OCI-LY7 (cell line): Measurements from ENCODE around the gene QRFP. TPM values are rescaled to one million over a fixed set of nuclear protein-coding genes. Genes with fewer than 3 reads are reported as not detected.
A peak's percentile ranks its signal among the peaks of the same experiment; 100 is the strongest.

Experiments
- BruUV-seq: library from RNA; stranded (reverse); fragments of 400-500 nt; replicated peaks from 2 replicates; lab custom pipeline; 2021; lab: Mats Ljungman, UMichigan
- CTCF ChIA-PET: fragments of 300-600 bp; sonication (Branson Sonifier 250); formaldehyde crosslinking; loops from one replicate; lab custom pipeline; 2022; ENCODE audit warnings: antibody characterized with exemption; ENCODE audit not compliant: unreplicated experiment; lab: Charles Lee
- POLR2A ChIA-PET: fragments of 300-600 bp; sonication (Branson Sonifier 250); formaldehyde crosslinking; loops from one replicate; lab custom pipeline; 2022; ENCODE audit warnings: antibody characterized with exemption; lab: Charles Lee
- DNase-seq: peaks from one replicate; pipeline ENCODE4 v3.0.0-alpha.2; 2015; ENCODE audit warnings: low spot score
- H2AFZ ChIP-seq: fragments of 200-600 bp; sonication (generic), shearing (Covaris generic); 2 replicates; pipeline ENCODE4 v1.6.1; 2014; ENCODE audit warnings: mild to moderate bottlenecking, antibody characterized with exemption, low read length, moderate library complexity
- H3K27ac ChIP-seq: fragments of 200-600 bp; sonication (generic); 2 replicates; pipeline ENCODE4 v1.5.1; 2014; ENCODE audit warnings: mixed run types, low read depth, mild to moderate bottlenecking, moderate library complexity, low read length, inconsistent platforms; ENCODE audit not compliant: poor library complexity, severe bottlenecking
- H3K36me3 ChIP-seq: fragments of 200-600 bp; sonication (generic); 2 replicates; pipeline ENCODE4 v1.6.1; 2014; ENCODE audit warnings: mild to moderate bottlenecking, antibody characterized with exemption, low read length, moderate library complexity, mixed read lengths; ENCODE audit not compliant: insufficient read depth
- H3K4me1 ChIP-seq: fragments of 200-600 bp; sonication (generic); 2 replicates; pipeline ENCODE4 v1.5.1; 2014; ENCODE audit warnings: mild to moderate bottlenecking, low read length; ENCODE audit not compliant: insufficient read depth, poor library complexity, severe bottlenecking
- H3K4me2 ChIP-seq: fragments of 200-600 bp; sonication (generic); 2 replicates; pipeline ENCODE4 v1.6.1; 2014; ENCODE audit warnings: mild to moderate bottlenecking, low read length
- H3K4me3 ChIP-seq: fragments of 200-600 bp; sonication (generic); 2 replicates; pipeline ENCODE4 v1.5.1; 2014; ENCODE audit warnings: mild to moderate bottlenecking, low read depth, low read length; ENCODE audit not compliant: poor library complexity, severe bottlenecking
- H3K79me2 ChIP-seq: fragments of 200-600 bp; sonication (generic); 2 replicates; pipeline ENCODE4 v1.6.1; 2016; ENCODE audit warnings: low read depth, mild to moderate bottlenecking, low read length, moderate library complexity, mixed read lengths; ENCODE audit not compliant: insufficient read depth
- H3K9me2 ChIP-seq: fragments of 200-600 bp; sonication (generic); 2 replicates; pipeline ENCODE4 v1.6.1; 2016; ENCODE audit warnings: mild to moderate bottlenecking, low read length, mixed read lengths; ENCODE audit not compliant: insufficient read depth
- H3K9me3 ChIP-seq: fragments of 200-600 bp; sonication (generic); 2 replicates; pipeline ENCODE4 v1.6.1; 2014; ENCODE audit warnings: mild to moderate bottlenecking, mixed run types, low read length, mixed read lengths
- H4K20me1 ChIP-seq: fragments of 200-600 bp; sonication (generic); 2 replicates; pipeline ENCODE4 v1.6.1; 2014; ENCODE audit warnings: mild to moderate bottlenecking, antibody characterized with exemption, low read length, moderate library complexity, mixed read lengths; ENCODE audit not compliant: insufficient read depth
- CTCF ChIP-seq: fragments of 200-600 bp; sonication (generic); conservative IDR thresholded peaks from 2 replicates; pipeline ENCODE4 v1.5.1; 2014; ENCODE audit warnings: mild to moderate bottlenecking, antibody characterized with exemption, low read length, moderate library complexity, mixed read lengths
- EZH2phosphoT487 ChIP-seq: fragments of 200-600 bp; sonication (generic); IDR thresholded peaks from 2 replicates; pipeline ENCODE4 v1.6.1; 2018; ENCODE audit warnings: low read depth, borderline replicate concordance, mild to moderate bottlenecking, mixed run types, antibody characterized with exemption, low read length, moderate library complexity, mixed read lengths
- intact Hi-C: fragments of 100-400 bp; cut with micrococcal nuclease; formaldehyde crosslinking; loops from one replicate; pipeline ENCODE4 v1.10.0; 2022; ENCODE audit not compliant: unreplicated experiment
- total RNA-seq, 2 experiments: library from RNA; depleted of rRNA in 1 of 2; stranded (reverse); fragments of >200 nt in 1 of 2; shearing (Covaris generic) in 1 of 2; gene quantifications; 2 replicates each; pipeline ENCODE4 v1.2.3, GENCODE V29; 2014 to 2022

QRFP gene
- total RNA-seq, 2 experiments from 2014 or later, result not detected

DNA sequence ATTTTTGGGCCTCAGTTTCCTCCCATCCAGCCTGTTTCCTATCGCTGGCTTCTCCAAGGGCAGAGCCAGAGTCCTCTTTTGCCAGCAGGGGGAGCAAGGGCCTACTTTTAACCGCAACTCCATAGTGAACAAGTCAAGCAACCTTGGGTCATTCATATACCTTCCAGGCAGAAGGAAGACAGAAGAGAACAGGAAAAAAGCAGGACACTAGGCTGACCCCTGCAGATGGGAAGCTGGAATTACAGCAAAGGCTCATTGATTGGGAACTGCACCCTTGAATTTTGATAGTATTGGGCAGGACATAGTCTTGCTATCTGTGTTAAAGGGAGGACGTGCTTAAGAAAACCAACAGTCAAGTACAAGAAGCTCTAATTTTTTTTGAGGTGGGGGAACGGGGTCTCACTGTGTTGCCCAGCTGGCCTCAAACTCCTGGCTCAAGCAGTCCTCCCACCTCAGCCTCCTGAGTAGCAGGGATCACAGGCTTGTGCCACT is 30.1 kb downstream of the QRFP start:
- BruUV-seq, result no TSS peak
- no peaks in the 10 kb centered on the region for H4K20me1 ChIP-seq
- H3K9me3 ChIP-seq, result no peaks in the 10 kb centered on the region
- ChIA-PET POLR2A (interaction anchor here (1.2 kb wide), 1 partner anchor 12 kb away, joined by 4 read pairs; no protein-coding TSS in a partner anchor), CTCF (no interaction called here)
- peaks cover 12% of the 10 kb centered on the region for H3K4me1 ChIP-seq
- no peak overlapping the region for H3K27ac ChIP-seq
- DNase-seq, result peak; percentile 63
- TF ChIP-seq CTCF (peak; percentile 94), EZH2phosphoT487 (no peak)
- no peaks in the 10 kb centered on the region for H3K79me2 ChIP-seq
- H2AFZ ChIP-seq, result no peak overlapping the region
- no peak overlapping the region for H3K4me3 ChIP-seq
- no peak overlapping the region for H3K4me2 ChIP-seq
- intact Hi-C loops, result loop anchor here (1.0 to 5.0 kb wide), 2 partner anchors 75 to 131 kb away; no protein-coding TSS in a partner anchor
- no peaks in the 10 kb centered on the region for H3K9me2 ChIP-seq
- no peaks in the 10 kb centered on the region for H3K36me3 ChIP-seq

DNA sequence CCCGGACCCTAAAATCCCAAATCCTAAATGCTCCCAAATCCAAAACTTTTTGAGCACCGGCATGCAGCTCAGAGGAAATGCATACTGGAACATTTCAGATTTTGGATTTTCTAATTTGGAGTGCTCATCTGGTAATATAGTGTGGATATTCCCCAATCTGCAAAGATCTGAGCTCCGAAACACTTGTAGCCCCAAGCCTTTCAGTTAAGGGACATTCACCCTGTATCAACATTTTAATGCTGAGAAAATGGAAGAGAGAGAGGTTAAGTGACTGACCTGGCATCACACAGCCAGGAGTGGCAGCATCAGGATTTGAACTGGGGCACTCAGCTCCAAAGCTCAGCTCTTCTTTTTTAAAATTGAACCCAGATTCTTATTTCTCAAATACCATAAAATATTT is 30.7 kb downstream of the QRFP start:
- ChIA-PET CTCF (no interaction called here), POLR2A (interaction anchor here (0.6 to 1.2 kb wide), 2 partner anchors 13 to 157 kb away, joined by 3 to 4 read pairs; no protein-coding TSS in a partner anchor)
- no TSS peak for BruUV-seq
- no peak overlapping the region for H2AFZ ChIP-seq
- no peak for DNase-seq
- peaks cover 6% of the 10 kb centered on the region for H3K4me1 ChIP-seq
- no peaks in the 10 kb centered on the region for H3K36me3 ChIP-seq
- no peak overlapping the region for H3K4me2 ChIP-seq
- no peaks in the 10 kb centered on the region for H4K20me1 ChIP-seq
- no peaks in the 10 kb centered on the region for H3K9me3 ChIP-seq
- no peak overlapping the region for H3K4me3 ChIP-seq
- intact Hi-C loops, result loop anchor here (1.0 to 5.0 kb wide), 2 partner anchors 75 to 131 kb away; no protein-coding TSS in a partner anchor
- TF ChIP-seq CTCF (no peak), EZH2phosphoT487 (no peak)
- no peaks in the 10 kb centered on the region for H3K79me2 ChIP-seq
- no peak overlapping the region for H3K27ac ChIP-seq
- no peaks in the 10 kb centered on the region for H3K9me2 ChIP-seq

- intact Hi-C loops, result loop anchor here (5.0 kb wide), 1 partner anchor 402 kb away; no protein-coding TSS in a partner anchor
- no TSS peak for BruUV-seq
- Histone ChIP-seq H2AFZ (no peak overlapping the region), H3K79me2 (no peaks in the 10 kb centered on the region), H3K4me2 (no peak overlapping the region), H3K9me3 (no peaks in the 10 kb centered on the region), H3K27ac (no peak overlapping the region), H3K4me3 (no peak overlapping the region), H3K36me3 (no peaks in the 10 kb centered on the region), H3K4me1 (no peaks in the 10 kb centered on the region), H4K20me1 (no peaks in the 10 kb centered on the region), H3K9me2 (no peaks in the 10 kb centered on the region)
- no peak for TF ChIP-seq CTCF
- no peak for TF ChIP-seq EZH2phosphoT487
- no peak for DNase-seq
- CTCF ChIA-PET, result no interaction called here
- POLR2A ChIA-PET, result no interaction called here
Observed at GRCh38 chr9:130864541-130864940, 32.1 kb downstream of the QRFP start.
